GM23248 (cell line): ENCODE data around the gene PALD1.

ENCODE experiments used
- EZH2 ChIP-seq: fragments of 200-600 bp; sonication (generic); IDR thresholded peaks from 2 replicates; pipeline ENCODE4 v1.6.1; 2018; ENCODE audit warnings: antibody characterized with exemption, mild to moderate bottlenecking; ENCODE audit not compliant: insufficient read depth, poor library complexity, severe bottlenecking
- EZH2phosphoT487 ChIP-seq: fragments of 200-600 bp; sonication (generic); IDR thresholded peaks from 2 replicates; pipeline ENCODE4 v1.6.1; 2018; ENCODE audit warnings: antibody characterized with exemption, moderate library complexity, mild to moderate bottlenecking, low read depth; ENCODE audit not compliant: insufficient read depth

DNA sequence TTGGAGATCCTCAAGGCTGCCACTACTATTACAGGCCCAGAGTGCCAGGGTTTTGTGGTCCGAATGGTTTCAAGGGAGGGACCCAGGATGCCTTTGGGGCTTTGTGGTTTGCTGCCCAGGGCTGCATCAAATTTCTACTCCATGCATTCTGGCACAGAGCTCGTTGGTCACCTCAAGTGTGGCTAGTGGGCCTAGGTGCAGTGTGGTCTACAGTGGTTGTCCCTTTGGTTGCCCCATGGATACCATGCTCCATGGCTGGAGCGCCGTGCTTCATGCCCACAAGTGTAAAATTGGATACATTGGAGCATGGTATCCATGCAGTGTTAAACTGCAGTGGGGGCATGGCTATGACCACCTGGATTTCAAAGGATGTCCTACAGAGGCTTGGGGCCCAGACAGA lies 129.4 kb downstream of the PALD1 start:
- TF ChIP-seq EZH2phosphoT487 (no peak), EZH2 (no peak)
